H1 (cell line): ENCODE data around the gene CD44. TPM values are rescaled to one million over a fixed set of nuclear protein-coding genes. Genes with fewer than 3 reads are reported as not detected.

Experiments
- CEBPB ChIP-seq: IDR thresholded peaks from 2 replicates; pipeline ENCODE4 v1.6.1; 2012; ENCODE audit warnings: low read depth, low read length
- CHD1 ChIP-seq: IDR thresholded peaks from 2 replicates; pipeline ENCODE4 v1.6.1; 2012; ENCODE audit warnings: low read depth, low read length, improper control_type of control experiment
- CHD7 ChIP-seq: fragments of 300-600 bp; sonication (generic); IDR thresholded peaks from 2 replicates; pipeline ENCODE4 v1.7.1; 2012; ENCODE audit warnings: low read length, moderate library complexity, mild to moderate bottlenecking, inconsistent platforms; ENCODE audit not compliant: insufficient replicate concordance
- EGR1 ChIP-seq: IDR thresholded peaks from 2 replicates; pipeline ENCODE4 v1.6.1; 2011; ENCODE audit warnings: low read depth, low read length, borderline replicate concordance
- HDAC2 ChIP-seq, 2 experiments: fragments of 300-600 bp in 1 of 2; sonication (generic) in 1 of 2; IDR thresholded peaks; 2 replicates each; pipeline ENCODE4 v1.6.1; 2011 to 2012; ENCODE audit warnings: low read depth in 2 of 2, low read length in 2 of 2, mild to moderate bottlenecking in 2 of 2, moderate library complexity in 2 of 2, borderline replicate concordance in 1 of 2, inconsistent platforms in 1 of 2
- JUN ChIP-seq: IDR thresholded peaks from 2 replicates; pipeline ENCODE4 v1.6.1; 2011; ENCODE audit warnings: low read depth, mild to moderate bottlenecking, improper control_type of control experiment, low read length
- MAFK ChIP-seq: IDR thresholded peaks from 2 replicates; pipeline ENCODE4 v1.6.1; 2012; ENCODE audit warnings: low read depth, mild to moderate bottlenecking, improper control_type of control experiment, low read length
- NANOG ChIP-seq: IDR thresholded peaks from 2 replicates; pipeline ENCODE4 v1.6.1; 2011; ENCODE audit warnings: low read length, low read depth, mild to moderate bottlenecking, inconsistent platforms; ENCODE audit not compliant: insufficient read depth, poor library complexity, severe bottlenecking
- RXRA ChIP-seq: IDR thresholded peaks from 2 replicates; pipeline ENCODE4 v1.6.1; 2011; ENCODE audit warnings: low read depth, mild to moderate bottlenecking, low read length, moderate library complexity; ENCODE audit not compliant: insufficient read depth
- SIRT6 ChIP-seq: IDR thresholded peaks from one replicate; pipeline ENCODE4 v1.7.1; 2012; ENCODE audit warnings: low read length, inconsistent platforms
- SP4 ChIP-seq: IDR thresholded peaks from 2 replicates; pipeline ENCODE4 v1.6.1; 2012; ENCODE audit warnings: low read length, inconsistent platforms
- TCF12 ChIP-seq: IDR thresholded peaks from 2 replicates; pipeline ENCODE4 v1.6.1; 2011; ENCODE audit warnings: low read depth, mild to moderate bottlenecking, low read length
- TEAD4 ChIP-seq: IDR thresholded peaks from 2 replicates; pipeline ENCODE4 v1.6.1; 2012; ENCODE audit warnings: low read depth, low read length, inconsistent platforms, mixed read lengths
- YY1 ChIP-seq: IDR thresholded peaks from 2 replicates; pipeline ENCODE4 v1.6.1; 2011; ENCODE audit warnings: low read depth, mild to moderate bottlenecking, low read length
- polyA plus RNA-seq, 7 experiments: library from polyadenylated mRNA; depleted of rRNA in 3 of 7; stranded (reverse) in 5 of 7; unstranded in 2 of 7; fragments of >200 nt in 5 of 7; fragments of 200-250 nt in 2 of 7; gene quantifications; 1 replicate in 5 of 7; 2 replicates in 1 of 7; 4 replicates in 1 of 7; pipeline versions ENCODE4 v1.2.1 to v1.2.3, GENCODE V29; 2011 to 2013; ENCODE audit warnings: missing spikeins in 2 of 7, mixed read lengths in 2 of 7
- total RNA-seq: library from RNA; stranded (reverse); fragmentation: NEBNext Ultra II Directional; extraction: Animal tissue kit (Norgen Biotek cat#: 25700); gene quantifications from 2 replicates; pipeline ENCODE4 v1.2.1, GENCODE V29; 2021

The CD44 gene
- total and polyA plus RNA-seq, 2 of the 8 experiments (the other 6 are each of a cell fraction or from before 2014, with no cell fraction given) = 11.8 to 13.7 TPM

GRCh38 chr11:35112846-35113105, 26.2 kb upstream of the CD44 start (continued):
- TF ChIP-seq CHD7 (no peak), NANOG (no peak), EGR1 (no peak), JUN (no peak), CEBPB (no peak), CHD1 (no peak), SIRT6 (no peak), YY1 (no peak), MAFK (no peak), TEAD4 (no peak), SP4 (no peak), RXRA (no peak), HDAC2 (IDR thresholded peaks at IDR 0.05; ENCODE audit: borderline replicate concordance in 1 of 2, low read depth in 2 of 2, low read length in 2 of 2) (no peak), TCF12 (no peak)
